ENCODE results near the gene FALEC.

- no peak for TF ChIP-seq ZFP30 (CRISPR knock-in tag; IDR thresholded peaks at IDR 0.05)
- no peak for TF ChIP-seq ZNF70 (CRISPR knock-in tag; IDR thresholded peaks at IDR 0.05)
- no peak for TF ChIP-seq TOX (CRISPR knock-in tag; IDR thresholded peaks at IDR 0.05; ENCODE audit: borderline replicate concordance)
These were observed 4.0 kb upstream of the FALEC start for GRCh38 chr1:150511551-150511950.
